Measurements from ENCODE around the gene ZBTB39. TPM values are rescaled to one million over a fixed set of nuclear protein-coding genes. Genes with fewer than 3 reads are reported as not detected.
"Not testable (repeated sequence)": the region's sequence is repeated elsewhere in the genome, so short reads cannot be mapped to it uniquely, and the experiment has no call there.

Gene ZBTB39
- total RNA-seq, 1 experiment from 2014 or later = 10.7 TPM

GRCh38 chr12:57027011-57027804 is 20.9 kb upstream of the ZBTB39 start:
- H3K9me3 ChIP-seq (ENCODE audit: low read length) = no peaks in the 10 kb centered on the region
- H2AFZ ChIP-seq (ENCODE audit: low read length) = no peak overlapping the region; the same call in 1 of the 2 replicates
- H3K4me3 ChIP-seq (ENCODE audit: low read length) = no peak overlapping the region
- H3K36me3 ChIP-seq (ENCODE audit: insufficient read depth, low read length) = no peaks in the 10 kb centered on the region
- no peak for DNase-seq
- no peak overlapping the region for H3K27ac ChIP-seq (ENCODE audit: low read length)
- H3K4me1 ChIP-seq (ENCODE audit: low read length) = peaks cover 8% of the 10 kb centered on the region
- H3K79me2 ChIP-seq (ENCODE audit: low read length) = no peaks in the 10 kb centered on the region
- H3K27me3 ChIP-seq (ENCODE audit: low read length) = no peaks in the 10 kb centered on the region
- no peaks in the 10 kb centered on the region for H4K20me1 ChIP-seq (ENCODE audit: insufficient read depth, low read depth, low read length)
- H3K9me2 ChIP-seq (replicated peaks; ENCODE audit: insufficient read depth, low read length) = no peaks in the 10 kb centered on the region
- H3K4me2 ChIP-seq (ENCODE audit: low read depth, low read length, poor library complexity, severe bottlenecking) = no peak overlapping the region
- H3K9ac ChIP-seq (ENCODE audit: low read length) = no peak overlapping the region

- no peaks in the 10 kb centered on the region for H3K4me1 ChIP-seq (ENCODE audit: low read length)
- H3K9me2 ChIP-seq (replicated peaks; ENCODE audit: insufficient read depth, low read length) = no peaks in the 10 kb centered on the region
- H2AFZ ChIP-seq (ENCODE audit: low read length) = no peak overlapping the region
- H3K9me3 ChIP-seq (ENCODE audit: low read length) = no peaks in the 10 kb centered on the region
- H3K4me3 ChIP-seq (ENCODE audit: low read length) = no peak overlapping the region
- H3K36me3 ChIP-seq (ENCODE audit: insufficient read depth, low read length) = no peaks in the 10 kb centered on the region
- no peaks in the 10 kb centered on the region for H3K79me2 ChIP-seq (ENCODE audit: low read length)
- DNase-seq = no peak
- no peaks in the 10 kb centered on the region for H3K27me3 ChIP-seq (ENCODE audit: low read length)
- no peaks in the 10 kb centered on the region for H4K20me1 ChIP-seq (ENCODE audit: insufficient read depth, low read depth, low read length)
- H3K4me2 ChIP-seq (ENCODE audit: low read depth, low read length, poor library complexity, severe bottlenecking) = no peak overlapping the region
- H3K9ac ChIP-seq (ENCODE audit: low read length) = no peak overlapping the region
- no peak overlapping the region for H3K27ac ChIP-seq (ENCODE audit: low read length)
Observed at GRCh38 chr12:57025196-57025595, 18.9 kb upstream of the ZBTB39 start.

GRCh38 chr12:57022324-57022723 is 16.0 kb upstream of the ZBTB39 start:
- H3K9ac ChIP-seq (ENCODE audit: low read length); H3K9me2 ChIP-seq (replicated peaks; ENCODE audit: insufficient read depth, low read length); DNase-seq; H3K4me1 ChIP-seq (ENCODE audit: low read length); H3K9me3 ChIP-seq (ENCODE audit: low read length); H3K27ac ChIP-seq (ENCODE audit: low read length); H4K20me1 ChIP-seq (ENCODE audit: insufficient read depth, low read depth, low read length); H2AFZ ChIP-seq (ENCODE audit: low read length); H3K4me3 ChIP-seq (ENCODE audit: low read length); H3K4me2 ChIP-seq (ENCODE audit: low read depth, low read length, poor library complexity, severe bottlenecking); H3K27me3 ChIP-seq (ENCODE audit: low read length); H3K36me3 ChIP-seq (ENCODE audit: insufficient read depth, low read length); H3K79me2 ChIP-seq (ENCODE audit: low read length): not testable (repeated sequence)

- no peak overlapping the region for H3K4me3 ChIP-seq (ENCODE audit: low read length)
- no peaks in the 10 kb centered on the region for H3K4me1 ChIP-seq (ENCODE audit: low read length)
- no peaks in the 10 kb centered on the region for H3K9me3 ChIP-seq (ENCODE audit: low read length)
- H4K20me1 ChIP-seq (ENCODE audit: insufficient read depth, low read depth, low read length) = no peaks in the 10 kb centered on the region
- no peak overlapping the region for H3K4me2 ChIP-seq (ENCODE audit: low read depth, low read length, poor library complexity, severe bottlenecking)
- H3K9ac ChIP-seq (ENCODE audit: low read length) = no peak overlapping the region
- no peaks in the 10 kb centered on the region for H3K36me3 ChIP-seq (ENCODE audit: insufficient read depth, low read length)
- H3K27ac ChIP-seq (ENCODE audit: low read length) = no peak overlapping the region
- no peaks in the 10 kb centered on the region for H3K9me2 ChIP-seq (replicated peaks; ENCODE audit: insufficient read depth, low read length)
- H2AFZ ChIP-seq (ENCODE audit: low read length) = no peak overlapping the region
- no peaks in the 10 kb centered on the region for H3K27me3 ChIP-seq (ENCODE audit: low read length)
- no peaks in the 10 kb centered on the region for H3K79me2 ChIP-seq (ENCODE audit: low read length)
- no peak for DNase-seq
Observed at GRCh38 chr12:57019983-57020719, 13.8 kb upstream of the ZBTB39 start.

GRCh38 chr12:57018906-57019305 is 12.6 kb upstream of the ZBTB39 start:
- Histone ChIP-seq H3K9me3 (ENCODE audit: low read length) (no peaks in the 10 kb centered on the region), H3K9ac (ENCODE audit: low read length) (no peak overlapping the region), H3K4me1 (ENCODE audit: low read length) (no peaks in the 10 kb centered on the region), H3K79me2 (ENCODE audit: low read length) (no peaks in the 10 kb centered on the region), H3K4me2 (ENCODE audit: low read depth, low read length, poor library complexity, severe bottlenecking) (no peak overlapping the region), H3K4me3 (ENCODE audit: low read length) (no peak overlapping the region), H3K36me3 (ENCODE audit: insufficient read depth, low read length) (no peaks in the 10 kb centered on the region), H3K9me2 (replicated peaks; ENCODE audit: insufficient read depth, low read length) (no peaks in the 10 kb centered on the region), H3K27ac (ENCODE audit: low read length) (no peak overlapping the region), H4K20me1 (ENCODE audit: insufficient read depth, low read depth, low read length) (no peaks in the 10 kb centered on the region), H2AFZ (ENCODE audit: low read length) (no peak overlapping the region), H3K27me3 (ENCODE audit: low read length) (no peaks in the 10 kb centered on the region)
- DNase-seq = no peak

- H3K4me1 ChIP-seq (ENCODE audit: low read length); H3K27me3 ChIP-seq (ENCODE audit: low read length); H4K20me1 ChIP-seq (ENCODE audit: insufficient read depth, low read depth, low read length); H2AFZ ChIP-seq (ENCODE audit: low read length); H3K9me3 ChIP-seq (ENCODE audit: low read length); H3K9me2 ChIP-seq (replicated peaks; ENCODE audit: insufficient read depth, low read length); H3K4me3 ChIP-seq (ENCODE audit: low read length); H3K9ac ChIP-seq (ENCODE audit: low read length); H3K27ac ChIP-seq (ENCODE audit: low read length); H3K4me2 ChIP-seq (ENCODE audit: low read depth, low read length, poor library complexity, severe bottlenecking); DNase-seq; H3K36me3 ChIP-seq (ENCODE audit: insufficient read depth, low read length); H3K79me2 ChIP-seq (ENCODE audit: low read length): not testable (repeated sequence)
Observed at GRCh38 chr12:57018353-57018752, 12.0 kb upstream of the ZBTB39 start.

- Histone ChIP-seq H3K9me3 (ENCODE audit: low read length) (no peaks in the 10 kb centered on the region), H3K4me1 (ENCODE audit: low read length) (peaks cover 3% of the 10 kb centered on the region), H3K27ac (ENCODE audit: low read length) (no peak within 1 kb of the TSS), H3K36me3 (ENCODE audit: insufficient read depth, low read length) (no peaks in the 10 kb centered on the region), H3K4me2 (ENCODE audit: low read depth, low read length, poor library complexity, severe bottlenecking) (no peak within 1 kb of the TSS), H4K20me1 (ENCODE audit: insufficient read depth, low read depth, low read length) (no peaks in the 10 kb centered on the region), H2AFZ (ENCODE audit: low read length) (no peak within 1 kb of the TSS), H3K79me2 (ENCODE audit: low read length) (no peaks in the 10 kb centered on the region), H3K27me3 (ENCODE audit: low read length) (no peaks in the 10 kb centered on the region), H3K9ac (ENCODE audit: low read length) (no peak within 1 kb of the TSS), H3K9me2 (replicated peaks; ENCODE audit: insufficient read depth, low read length) (no peaks in the 10 kb centered on the region), H3K4me3 (ENCODE audit: low read length) (no peak within 1 kb of the TSS)
- DNase-seq = no peak
Observed at GRCh38 chr12:57016348-57016747, 10.0 kb upstream of the ZBTB39 start, which contains the start of gene TAC3. TSS of gene TAC3 (minus strand) at chr12:57016529. CDS start at chr12:57015797, 732 bp downstream.

- H3K79me2 ChIP-seq (ENCODE audit: low read length) = no peaks in the 10 kb centered on the region
- no peak overlapping the region for H3K4me3 ChIP-seq (ENCODE audit: low read length)
- H4K20me1 ChIP-seq (ENCODE audit: insufficient read depth, low read depth, low read length) = no peaks in the 10 kb centered on the region
- H3K9ac ChIP-seq (ENCODE audit: low read length) = no peak overlapping the region
- no peaks in the 10 kb centered on the region for H3K36me3 ChIP-seq (ENCODE audit: insufficient read depth, low read length)
- no peak overlapping the region for H3K4me2 ChIP-seq (ENCODE audit: low read depth, low read length, poor library complexity, severe bottlenecking)
- H3K9me3 ChIP-seq (ENCODE audit: low read length) = no peaks in the 10 kb centered on the region
- H3K27ac ChIP-seq (ENCODE audit: low read length) = no peak overlapping the region
- peaks cover 6% of the 10 kb centered on the region for H3K4me1 ChIP-seq (ENCODE audit: low read length)
- no peaks in the 10 kb centered on the region for H3K27me3 ChIP-seq (ENCODE audit: low read length)
- no peak for DNase-seq
- no peak overlapping the region for H2AFZ ChIP-seq (ENCODE audit: low read length)
- no peaks in the 10 kb centered on the region for H3K9me2 ChIP-seq (replicated peaks; ENCODE audit: insufficient read depth, low read length)
Observed at GRCh38 chr12:57012600-57013465, 6.5 kb upstream of the ZBTB39 start.
